HG03045 (cell line): ENCODE results near the gene NCKAP5L.

Experiments
- ATAC-seq: cut with Tn5 transposase; IDR thresholded peaks from one replicate; pipeline ENCODE4 v1.9.1; 2021; ENCODE audit warnings: mild to moderate bottlenecking, moderate library complexity; ENCODE audit not compliant: unreplicated experiment

The NCKAP5L gene

DNA sequence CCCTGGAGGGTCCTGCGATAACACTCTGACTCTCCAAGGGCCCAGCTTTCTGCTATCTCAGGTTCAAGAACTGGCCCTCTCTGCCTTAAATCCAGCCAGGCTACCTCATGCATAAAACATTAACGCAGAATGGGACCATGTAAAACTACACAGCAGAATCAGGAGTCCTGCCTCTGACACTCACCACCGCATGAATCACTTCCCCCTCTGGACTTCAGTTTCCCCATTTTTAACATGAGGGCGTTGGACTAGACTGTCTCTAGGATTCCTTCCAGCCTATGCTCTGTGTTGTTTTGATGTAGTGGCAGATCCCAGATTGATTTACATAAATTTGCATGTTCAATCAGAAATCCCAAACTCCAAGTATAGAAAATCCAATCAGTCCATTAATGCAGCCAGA, 3.3 kb downstream of the NCKAP5L start:
- no peak for ATAC-seq

DNA sequence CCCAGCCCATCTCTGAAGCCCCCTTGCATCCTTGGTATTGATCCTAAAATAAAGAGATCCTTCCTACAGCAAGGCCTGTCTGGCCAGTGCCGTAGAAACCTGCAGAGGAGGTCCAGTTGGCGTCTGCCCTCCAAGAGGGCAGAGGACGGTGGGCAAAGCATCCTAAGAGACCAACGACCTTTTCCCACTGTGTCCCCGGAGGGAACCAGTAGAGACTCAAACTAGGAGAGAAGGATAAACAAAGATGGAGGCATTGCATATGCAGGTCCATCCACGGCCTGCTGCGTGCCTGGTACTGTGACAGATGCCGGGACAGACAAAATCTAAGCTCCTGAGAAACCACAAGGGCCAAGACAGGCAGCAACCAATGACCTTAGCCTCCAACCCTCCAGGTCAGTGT, 3.8 kb downstream of the NCKAP5L start:
- no peak for ATAC-seq

DNA sequence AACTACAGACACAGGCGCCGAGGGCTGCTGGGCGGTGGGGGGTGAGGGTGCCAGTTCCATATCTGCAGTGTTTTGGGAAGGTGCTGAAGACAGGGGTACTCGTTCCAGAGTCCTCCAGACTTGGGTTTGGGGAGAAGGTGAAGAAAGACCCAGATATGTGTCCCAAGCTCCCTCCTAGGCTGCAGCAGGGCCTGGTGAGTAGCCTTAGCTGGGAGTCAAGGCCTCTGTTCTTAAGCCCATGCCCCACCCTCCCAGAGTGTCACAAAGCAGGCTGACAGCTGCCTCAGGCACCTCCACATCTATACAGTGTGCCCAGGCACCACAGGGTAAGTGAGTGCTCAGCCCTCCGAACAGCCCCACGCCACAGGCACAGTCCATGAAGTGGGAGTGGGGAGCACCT, 4.3 kb downstream of the NCKAP5L start:
- ATAC-seq = no peak

GRCh38 chr12:49823350-49823749, 4.9 kb downstream of the NCKAP5L start:
- no peak for ATAC-seq

GRCh38 chr12:49821373-49822287, 6.6 kb downstream of the NCKAP5L start:
- no peak for ATAC-seq

- ATAC-seq = no peak
Measured at GRCh38 chr12:49819786-49820185, 8.4 kb downstream of the NCKAP5L start.

GRCh38 chr12:49818241-49818895, 9.8 kb downstream of the NCKAP5L start:
- no peak for ATAC-seq

DNA sequence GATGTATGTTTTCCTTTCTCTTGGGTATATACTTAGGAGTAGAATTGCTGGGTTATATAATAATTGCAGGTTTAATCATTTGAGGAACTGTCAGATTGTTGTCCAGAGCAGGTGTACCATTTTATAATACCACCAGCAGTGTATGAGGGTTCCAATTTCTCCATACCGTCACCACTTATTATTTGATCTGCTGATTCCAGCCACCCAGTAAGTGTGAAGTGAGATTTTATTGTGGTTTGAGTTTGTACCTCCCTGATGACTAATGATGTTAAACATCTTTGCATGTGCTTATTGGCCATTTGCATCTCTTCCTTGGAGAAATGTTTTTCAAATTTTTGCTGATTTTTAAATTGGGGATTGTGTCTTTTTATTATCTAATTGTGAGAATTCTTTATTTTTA, 15.1 kb downstream of the NCKAP5L start:
- no peak for ATAC-seq

- no peak for ATAC-seq
Measured at GRCh38 chr12:49811961-49812401, 16.2 kb downstream of the NCKAP5L start.

DNA sequence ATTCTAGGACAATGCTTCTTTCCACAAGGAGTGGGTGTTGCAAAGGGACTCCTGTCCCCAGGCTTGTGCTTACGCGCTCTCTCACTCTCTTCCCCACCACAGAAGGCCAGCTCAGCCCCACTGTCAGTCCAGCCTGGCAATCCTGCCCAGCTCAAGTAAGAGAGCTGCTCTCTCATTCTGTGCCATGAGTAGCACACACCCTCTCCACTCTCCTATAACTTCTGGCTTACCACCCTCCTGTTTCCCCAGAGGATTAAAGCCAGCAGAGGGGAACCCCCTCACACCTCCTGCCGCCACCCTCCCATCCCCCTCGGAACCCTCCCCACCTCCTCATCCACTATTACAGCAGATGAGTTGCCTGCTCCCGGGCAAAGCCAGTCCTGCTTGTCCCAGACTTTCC, 17.1 kb downstream of the NCKAP5L start:
- ATAC-seq = no peak

DNA sequence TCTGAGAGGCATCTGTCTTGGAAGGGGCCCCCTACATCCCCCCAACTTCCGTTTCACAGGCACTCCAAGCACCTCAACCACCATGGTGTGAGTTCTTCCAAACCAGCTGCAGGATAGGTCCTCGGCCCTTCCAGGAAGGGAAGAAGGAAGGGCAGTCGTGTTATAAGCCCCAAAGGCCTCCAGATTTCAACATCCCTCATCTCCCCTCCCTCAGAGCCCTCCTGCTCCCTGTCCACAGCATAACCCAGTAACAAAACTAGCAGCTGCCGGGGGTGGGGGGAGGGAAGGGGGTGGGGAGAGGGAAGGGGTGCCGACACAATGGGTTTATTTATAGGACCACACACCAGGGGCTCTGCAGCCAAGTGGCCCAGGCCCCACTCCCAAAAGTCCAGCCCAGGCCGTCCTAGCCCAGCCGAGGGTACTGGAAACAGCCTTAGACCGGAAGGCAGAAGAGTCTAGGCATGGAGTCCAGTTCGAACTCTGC, 18.3 kb downstream of the NCKAP5L start:
- ATAC-seq = no peak

DNA sequence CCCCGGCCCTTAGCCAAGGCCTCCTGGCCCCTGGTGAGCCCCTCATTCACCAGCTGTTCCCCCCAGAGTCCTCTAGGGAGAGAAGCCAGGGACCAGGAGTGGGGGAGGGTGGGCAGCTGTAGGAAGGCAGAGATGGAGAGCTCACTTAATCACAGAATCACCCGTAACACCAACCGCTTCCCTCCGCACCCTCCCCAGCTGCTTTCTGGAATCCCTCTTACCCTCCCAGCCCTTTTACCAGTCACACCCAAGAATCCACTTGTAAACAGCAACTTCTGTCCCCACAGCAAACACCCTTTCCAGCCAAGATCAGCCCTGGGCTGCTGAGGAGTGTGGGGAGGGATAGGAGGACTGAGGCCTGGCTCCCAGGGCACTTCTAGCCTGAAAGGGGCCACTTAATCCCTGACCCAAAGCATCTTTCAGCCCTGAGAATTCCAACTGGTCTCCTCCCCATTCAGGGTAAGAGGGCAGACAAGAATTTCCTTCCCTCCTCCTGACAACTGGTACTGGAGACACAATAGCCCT, 18.8 kb downstream of the NCKAP5L start:
- ATAC-seq = no peak

DNA sequence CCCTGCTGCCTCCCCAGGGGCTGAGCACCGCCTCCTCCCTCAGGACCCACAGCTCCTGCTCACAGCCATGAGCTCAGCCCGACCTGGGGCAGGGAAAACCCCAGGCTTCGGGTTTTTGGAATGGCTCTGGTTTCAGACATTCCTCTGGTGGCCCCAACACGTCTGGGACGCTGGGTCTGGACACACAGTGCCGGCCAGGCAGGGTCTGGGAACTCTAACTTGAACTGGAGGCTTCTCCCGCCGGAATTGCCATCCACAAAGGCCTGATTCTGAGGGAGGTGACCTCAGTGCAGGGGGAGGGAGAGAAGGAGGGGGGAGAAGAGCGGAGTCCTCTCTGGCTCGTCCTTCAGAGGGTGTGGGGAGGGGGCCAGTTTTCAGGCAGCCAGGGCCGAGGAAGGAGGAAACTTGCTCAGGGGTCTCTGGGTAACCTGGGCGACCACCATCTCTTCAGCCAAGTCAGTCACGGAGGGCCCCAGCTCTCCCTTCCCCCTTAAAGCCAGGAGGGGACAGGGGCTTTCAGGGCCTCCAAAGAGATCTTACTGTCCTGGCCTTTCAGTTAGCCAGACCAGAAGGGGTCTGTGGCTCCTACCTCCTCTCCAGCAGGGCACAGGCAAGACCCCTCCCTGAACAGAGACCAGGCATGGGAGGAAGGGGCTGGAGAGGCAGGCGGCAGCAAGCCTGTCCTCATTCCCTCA, 19.4 kb downstream of the NCKAP5L start:
- no peak for ATAC-seq

DNA sequence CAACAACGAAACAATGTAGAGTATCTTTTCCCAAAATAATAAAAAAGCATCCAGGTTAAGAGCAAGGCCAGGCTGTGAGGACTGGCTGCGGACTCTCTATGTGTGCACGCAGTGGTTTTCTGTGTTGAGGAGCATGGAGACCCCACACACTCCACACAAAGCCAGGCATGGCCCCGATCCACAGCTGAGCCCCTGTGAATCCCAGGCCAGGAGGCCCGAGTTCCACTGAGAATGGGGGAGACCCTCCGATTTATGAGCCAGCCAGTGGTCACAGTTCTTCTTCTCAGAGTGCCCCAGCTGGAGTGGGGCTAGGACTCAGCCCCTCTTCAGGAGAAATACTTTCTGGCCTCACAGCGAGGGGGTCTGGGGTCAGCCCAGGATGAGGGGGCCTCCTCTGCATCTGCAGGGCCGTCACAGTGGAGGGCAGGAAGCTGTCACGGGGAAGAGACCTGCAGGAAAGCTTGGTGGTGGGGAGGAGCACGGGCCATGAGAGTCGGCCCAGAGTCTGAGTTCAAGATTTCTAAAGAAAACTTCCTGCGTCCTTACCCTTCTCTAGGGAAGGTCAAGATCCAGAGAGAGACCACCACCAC, 20.1 kb downstream of the NCKAP5L start:
- no peak for ATAC-seq

DNA sequence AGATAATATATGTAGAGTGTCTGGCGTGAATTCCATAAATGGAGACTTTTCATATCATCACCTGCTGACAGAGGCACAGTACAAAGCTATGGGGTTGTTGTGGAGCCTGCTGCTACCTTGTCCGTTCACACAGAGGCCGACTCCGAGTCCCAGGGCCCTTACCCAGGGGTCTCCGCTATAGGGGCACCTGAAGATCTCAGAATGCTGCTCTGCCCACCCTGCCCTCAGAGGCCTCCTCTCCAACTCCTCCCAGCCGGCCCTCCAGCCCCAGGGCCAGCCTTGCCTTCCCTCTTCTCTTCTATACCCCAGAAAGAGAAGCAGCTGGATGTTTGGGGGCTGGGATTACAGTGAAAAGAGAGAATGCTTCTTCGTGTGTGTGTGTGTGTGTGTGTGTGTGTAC, 21.3 kb downstream of the NCKAP5L start:
- no peak for ATAC-seq

- ATAC-seq = no peak
Measured at GRCh38 chr12:49806321-49806813, 21.8 kb downstream of the NCKAP5L start.

GRCh38 chr12:49805409-49805808, 22.8 kb downstream of the NCKAP5L start:
- no peak for ATAC-seq

- no peak for ATAC-seq
Measured at GRCh38 chr12:49804821-49805220, 23.4 kb downstream of the NCKAP5L start.

GRCh38 chr12:49803693-49804450, 24.3 kb downstream of the NCKAP5L start:
- ATAC-seq = no peak
